ENCODE results near the gene PIGW.

- TF ChIP-seq RAD21 (CRISPR knock-in tag; conservative IDR thresholded peaks at IDR 0.05 in 1 of 2, IDR thresholded peaks at IDR 0.05 in 1 of 2) (no peak), EP300 (IDR thresholded peaks at IDR 0.05; ENCODE audit: low read length) (no peak), ZNF23 (CRISPR knock-in tag; IDR thresholded peaks at IDR 0.05) (no peak), DMBX1 (CRISPR knock-in tag; IDR thresholded peaks at IDR 0.05; ENCODE audit: borderline replicate concordance) (no peak), SMAD1 (IDR thresholded peaks at IDR 0.05; ENCODE audit: low read depth, low read length, partially characterized antibody) (no peak), HDAC1 (IDR thresholded peaks at IDR 0.05) (no peak), ZNF445 (CRISPR knock-in tag; IDR thresholded peaks at IDR 0.05; ENCODE audit: low read depth) (no peak), ZNF184 (CRISPR knock-in tag; IDR thresholded peaks at IDR 0.05) (no peak), ZNF384 (IDR thresholded peaks at IDR 0.05; ENCODE audit: low read depth, low read length) (no peak), SRSF9 (IDR thresholded peaks at IDR 0.05; ENCODE audit: borderline replicate concordance, low read depth, low read length) (no peak), MNT (conservative IDR thresholded peaks at IDR 0.05) (no peak), EZH2 (IDR thresholded peaks at IDR 0.05; ENCODE audit: borderline replicate concordance, low read depth, low read length) (no peak), CBX2 (IDR thresholded peaks at IDR 0.05; ENCODE audit: insufficient read depth, low read length, poor library complexity, severe bottlenecking) (no peak), JUND (IDR thresholded peaks at IDR 0.05; ENCODE audit: borderline replicate concordance, low read depth, low read length) (no peak), JUND (tag; IDR thresholded peaks at IDR 0.05; ENCODE audit: borderline replicate concordance, low read depth, low read length) (no peak)
Observed at GRCh38 chr17:36498155-36498554, 36.6 kb upstream of the PIGW start.
